GM21528 (cell line): Measurements from ENCODE around the gene S100A13.
"Not testable (repeated sequence)": the region's sequence is repeated elsewhere in the genome, so short reads cannot be mapped to it uniquely, and the experiment has no call there.

Experiments used
- ATAC-seq: cut with Tn5 transposase; IDR thresholded peaks from one replicate; pipeline ENCODE4 v1.9.1; 2021; ENCODE audit warnings: mild to moderate bottlenecking, moderate library complexity; ENCODE audit not compliant: unreplicated experiment, low FRiP score

S100A13 gene

GRCh38 chr1:153608742-153609584 lies 18.3 kb downstream of the S100A13 start:
- no peak for ATAC-seq

DNA sequence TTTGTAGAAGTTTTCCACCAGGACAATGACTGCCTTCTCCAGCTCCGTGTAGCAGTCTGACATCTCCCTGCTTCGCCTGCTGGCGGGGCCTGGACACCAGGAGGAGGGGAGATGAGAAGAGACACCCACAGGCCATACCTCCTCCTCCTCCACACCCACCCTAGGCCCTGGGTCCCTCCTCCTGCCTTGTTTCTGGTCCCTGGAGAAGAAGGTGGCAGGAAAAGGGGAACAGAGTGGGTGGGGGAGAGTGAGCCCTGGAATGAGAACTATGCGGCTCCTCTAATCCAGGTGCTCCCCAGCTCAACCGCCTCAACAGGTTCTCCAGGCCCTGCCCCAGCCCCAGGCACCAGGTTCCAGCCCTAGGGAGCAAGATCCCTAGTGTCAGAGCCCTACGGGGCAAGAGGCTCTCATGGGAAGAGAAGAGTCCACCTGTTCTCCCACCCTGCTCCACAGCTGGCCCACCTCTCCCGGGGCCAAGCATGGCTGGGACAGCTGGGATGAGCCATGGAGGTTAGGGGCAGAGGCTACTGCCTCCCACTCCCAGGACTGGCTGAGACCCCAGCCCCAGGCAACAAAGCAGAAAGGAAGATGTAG lies 19.1 kb downstream of the S100A13 start:
- ATAC-seq: no peak

DNA sequence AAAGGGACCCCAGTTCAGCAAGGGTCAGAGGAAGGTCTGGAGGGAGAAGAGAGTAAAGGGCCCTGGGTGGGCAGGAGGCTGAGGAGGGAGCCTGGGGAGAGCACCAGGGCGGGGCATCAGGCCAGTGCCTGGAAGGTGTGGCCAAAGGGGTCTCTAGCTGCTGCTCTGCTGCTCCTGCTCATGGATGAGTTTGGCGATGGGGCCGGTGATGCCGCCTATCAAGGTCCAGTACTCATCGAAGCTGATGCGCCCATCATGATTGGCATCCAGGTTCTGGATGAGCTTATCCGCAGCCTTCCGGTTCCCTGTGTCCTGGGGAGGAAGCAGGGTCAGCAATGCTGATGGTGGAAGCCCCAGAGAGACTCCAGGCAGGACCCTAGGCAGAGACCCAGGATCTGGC lies 19.9 kb downstream of the S100A13 start:
- ATAC-seq: no peak

DNA sequence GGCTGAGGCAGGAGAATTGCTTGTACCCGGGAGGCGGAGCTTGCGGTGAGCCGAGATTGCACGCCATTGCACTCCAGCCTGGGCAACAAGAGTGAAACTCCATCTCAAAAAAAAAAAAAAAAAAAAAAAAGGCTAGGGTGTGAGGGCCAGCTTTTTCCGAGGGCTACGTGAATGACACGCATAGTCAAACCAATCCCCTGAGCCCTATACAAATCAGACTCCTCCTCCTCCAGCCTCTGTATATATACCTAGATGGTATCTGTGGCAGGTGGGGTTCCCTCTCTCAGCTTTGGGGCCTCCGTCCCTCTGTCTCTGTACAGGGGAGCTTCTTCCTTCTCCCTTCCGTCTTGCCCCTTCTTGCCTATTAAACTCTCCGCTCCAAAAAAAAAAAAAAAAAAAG lies 21.1 kb downstream of the S100A13 start:
- ATAC-seq: no peak

DNA sequence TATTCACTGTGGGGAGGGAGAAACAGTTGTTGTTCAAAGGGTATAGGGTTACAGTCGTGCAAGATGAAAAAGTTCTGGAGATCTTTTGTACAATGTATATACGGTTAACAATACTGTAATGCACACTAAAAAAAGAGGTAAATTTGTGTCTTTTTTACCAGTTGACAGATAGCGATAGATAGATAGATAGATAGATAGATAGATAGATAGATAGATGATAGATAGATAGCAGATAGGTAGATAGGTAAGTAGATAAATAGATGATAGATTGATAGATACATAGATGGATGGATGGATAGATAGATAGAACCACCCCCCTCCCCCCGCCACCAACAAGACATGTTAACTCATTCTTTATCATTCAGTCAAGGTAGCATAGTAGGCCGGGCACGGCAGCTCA lies 24.6 kb downstream of the S100A13 start:
- no peak for ATAC-seq

DNA sequence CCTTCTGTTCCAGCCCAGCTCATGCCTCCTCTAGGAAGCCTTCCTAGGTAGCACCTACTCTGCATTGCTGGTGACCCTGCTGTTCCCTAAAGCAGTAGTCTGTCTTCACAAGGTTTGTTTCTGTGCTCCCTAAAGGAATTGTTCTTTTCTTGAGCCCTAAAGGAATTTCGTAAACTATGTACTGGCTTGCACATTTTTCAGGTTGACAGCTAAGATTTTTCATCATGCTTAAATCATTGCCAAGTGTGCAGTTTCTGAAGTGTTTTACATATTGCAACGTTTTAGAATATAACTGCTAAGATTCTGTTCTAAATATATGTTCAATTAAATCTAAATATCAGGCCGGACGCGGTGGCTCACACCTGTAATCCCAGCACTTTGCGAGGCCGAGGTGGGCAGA lies 27.5 kb downstream of the S100A13 start:
- ATAC-seq: no peak

DNA sequence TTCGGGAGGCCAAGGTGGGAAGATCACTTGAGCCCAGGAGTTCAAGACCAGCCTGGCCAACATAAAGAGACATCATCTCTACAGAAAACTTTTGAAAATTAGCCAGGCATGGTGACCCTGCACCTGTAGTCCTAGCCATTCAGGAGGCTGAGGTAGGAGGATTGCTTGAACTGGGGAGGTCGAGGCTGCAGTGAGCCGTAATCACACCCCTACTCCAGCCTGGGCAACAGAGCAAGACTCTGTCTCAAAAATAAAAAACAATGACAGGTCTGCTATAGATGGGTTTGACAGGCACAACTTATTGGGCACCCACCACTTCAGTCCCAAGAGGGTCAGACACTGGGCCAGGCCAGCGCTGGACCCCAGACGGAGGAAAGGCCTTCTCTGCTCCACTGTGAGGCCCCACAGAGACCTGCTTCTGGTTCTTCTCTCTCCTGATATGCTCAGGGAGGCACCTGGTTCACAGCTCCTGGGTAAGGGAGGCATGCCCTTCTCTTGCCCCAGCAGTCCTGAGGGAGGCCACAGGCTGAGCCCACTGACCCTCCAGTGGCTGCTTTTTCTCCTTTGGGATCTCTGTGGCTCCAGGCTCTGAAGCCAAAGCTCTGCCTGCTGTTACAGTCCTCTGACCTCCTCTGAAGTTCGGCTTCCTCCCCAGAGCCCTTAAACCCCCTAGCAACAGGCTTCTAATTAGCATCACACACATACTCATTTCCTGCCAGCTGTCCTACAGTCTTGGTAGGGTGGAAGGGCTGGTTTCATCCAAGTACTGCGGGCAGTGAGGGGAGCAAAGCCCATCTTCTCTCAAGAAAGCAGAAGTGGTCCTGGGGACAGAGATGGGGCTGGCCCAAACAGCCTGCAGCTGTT lies 28.8 kb downstream of the S100A13 start:
- ATAC-seq: peak; percentile 96

GRCh38 chr1:153597206-153597605 lies 30.1 kb downstream of the S100A13 start:
- no peak for ATAC-seq

- ATAC-seq: no peak
Observed at GRCh38 chr1:153592748-153593147, 34.6 kb downstream of the S100A13 start.

- no peak for ATAC-seq
Observed at GRCh38 chr1:153588482-153588881, 38.8 kb downstream of the S100A13 start.

DNA sequence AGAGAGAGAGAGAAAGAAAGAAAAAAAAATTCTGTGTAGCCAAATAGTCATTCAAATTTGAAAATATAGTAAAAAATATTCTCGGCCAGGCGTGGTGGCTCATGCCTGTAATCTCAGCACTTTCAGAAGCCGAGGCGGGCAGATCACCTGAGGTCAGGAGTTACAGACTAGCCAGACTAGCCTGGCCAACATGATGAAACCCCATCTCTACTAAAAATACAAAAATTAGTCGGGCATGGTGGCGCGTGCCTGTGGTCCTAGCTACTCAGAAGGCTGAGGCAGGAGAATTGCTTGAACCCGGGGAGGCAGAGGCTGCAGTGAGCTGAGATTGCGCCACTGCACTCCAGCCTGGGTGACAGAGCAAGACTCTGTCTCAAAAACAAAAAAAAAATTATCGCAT lies 39.3 kb downstream of the S100A13 start:
- not testable (repeated sequence) for ATAC-seq

DNA sequence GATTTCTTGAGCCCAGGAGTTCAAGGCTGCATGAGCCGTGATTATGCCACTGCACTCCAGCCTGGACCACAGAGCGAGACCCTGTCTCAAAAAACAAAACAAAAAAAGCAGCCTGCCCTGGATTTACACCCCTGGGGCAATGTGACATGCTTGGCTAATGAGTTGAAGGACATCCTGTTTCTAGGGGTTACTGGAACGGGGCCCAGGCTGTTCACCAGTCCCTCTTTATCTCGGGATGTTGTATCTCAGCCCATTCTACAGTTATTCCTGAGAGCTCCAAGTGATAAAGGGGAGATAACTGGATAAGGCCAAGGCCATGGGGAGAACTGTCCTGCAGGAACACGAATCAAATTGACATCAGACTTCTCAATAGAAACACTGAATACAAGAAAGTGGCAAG lies 40.0 kb downstream of the S100A13 start:
- no peak for ATAC-seq

GRCh38 chr1:153586347-153586746 lies 41.0 kb downstream of the S100A13 start:
- ATAC-seq: no peak

DNA sequence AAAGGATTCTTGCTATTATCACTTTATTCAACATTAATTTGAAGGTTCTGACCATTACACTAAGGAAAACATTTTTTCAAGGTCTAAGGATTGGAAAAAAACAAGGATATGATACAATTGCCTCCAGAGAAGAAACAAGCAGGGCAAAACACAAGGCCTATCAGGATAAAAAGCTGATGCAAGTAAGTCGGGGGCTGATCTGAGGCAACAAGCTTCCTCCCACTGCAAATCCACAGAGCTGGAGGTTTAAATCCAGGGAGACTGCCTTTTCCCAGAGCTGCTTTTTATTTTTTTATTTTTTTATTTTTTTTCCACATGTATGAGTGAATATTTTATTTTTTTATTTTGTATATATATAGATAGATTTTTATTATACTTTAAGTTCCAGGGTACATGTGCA lies 42.3 kb downstream of the S100A13 start:
- ATAC-seq: no peak

GRCh38 chr1:153583976-153584375 lies 43.3 kb downstream of the S100A13 start:
- ATAC-seq: no peak

- ATAC-seq: not testable (repeated sequence)
Observed at GRCh38 chr1:153583514-153583913, 43.8 kb downstream of the S100A13 start.

DNA sequence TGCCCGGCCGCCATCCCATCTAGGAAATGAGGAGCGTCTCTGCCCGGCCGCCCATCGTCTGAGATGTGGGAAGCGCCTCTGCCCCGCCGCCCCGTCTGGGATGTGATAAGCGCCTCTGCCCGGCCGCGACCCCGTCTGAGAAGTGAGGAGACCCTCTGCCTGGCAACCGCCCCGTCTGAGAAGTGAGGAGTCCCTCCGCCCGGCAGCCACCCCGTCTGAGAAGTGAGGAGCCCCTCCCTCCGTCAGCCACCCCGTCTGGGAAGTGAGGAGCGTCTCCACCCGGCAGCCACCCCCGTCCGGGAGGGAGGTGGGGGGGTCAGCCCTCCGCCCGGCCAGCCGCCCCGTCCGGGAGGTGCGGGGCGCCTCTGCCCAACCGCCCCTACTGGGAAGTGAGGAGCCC lies 44.5 kb downstream of the S100A13 start:
- ATAC-seq: not testable (repeated sequence)

DNA sequence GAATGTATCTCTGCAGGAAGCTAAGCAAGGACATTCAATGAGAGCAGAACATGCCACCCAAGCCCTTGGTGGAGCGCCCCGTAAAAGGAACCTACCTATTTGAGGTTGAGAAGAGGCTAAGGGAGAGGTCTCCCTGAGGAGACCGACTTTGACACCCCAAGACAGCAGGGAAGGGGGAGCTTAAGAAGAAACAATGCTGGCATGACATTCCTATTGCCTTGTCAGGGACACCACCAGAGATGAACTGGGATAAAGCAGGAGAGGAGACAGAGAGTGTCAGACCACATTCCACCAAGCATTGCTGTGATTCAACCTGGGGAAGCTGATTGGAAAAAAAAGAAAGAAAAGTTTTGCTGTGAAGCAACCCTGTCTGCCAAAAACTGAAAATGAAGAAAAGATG lies 48.4 kb downstream of the S100A13 start:
- ATAC-seq: no peak

DNA sequence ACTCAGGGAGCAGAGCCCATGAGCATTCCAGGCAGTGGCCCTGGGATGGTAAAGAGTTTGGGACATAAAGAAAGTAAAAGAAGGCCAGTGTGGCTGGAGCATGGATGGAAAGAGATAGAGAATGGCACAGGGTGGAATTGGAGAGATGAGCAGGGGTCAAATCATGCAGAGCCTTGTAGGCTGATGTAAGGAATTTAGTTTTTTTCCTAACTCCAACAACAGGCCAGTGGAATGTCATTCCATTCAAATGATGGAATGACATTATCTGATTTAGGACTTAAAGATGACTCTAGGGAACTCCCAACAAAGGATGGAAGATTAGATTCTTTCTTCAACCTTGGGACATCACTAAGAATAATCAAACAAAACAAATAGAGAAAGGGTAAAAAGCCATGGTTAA lies 48.8 kb downstream of the S100A13 start:
- no peak for ATAC-seq

DNA sequence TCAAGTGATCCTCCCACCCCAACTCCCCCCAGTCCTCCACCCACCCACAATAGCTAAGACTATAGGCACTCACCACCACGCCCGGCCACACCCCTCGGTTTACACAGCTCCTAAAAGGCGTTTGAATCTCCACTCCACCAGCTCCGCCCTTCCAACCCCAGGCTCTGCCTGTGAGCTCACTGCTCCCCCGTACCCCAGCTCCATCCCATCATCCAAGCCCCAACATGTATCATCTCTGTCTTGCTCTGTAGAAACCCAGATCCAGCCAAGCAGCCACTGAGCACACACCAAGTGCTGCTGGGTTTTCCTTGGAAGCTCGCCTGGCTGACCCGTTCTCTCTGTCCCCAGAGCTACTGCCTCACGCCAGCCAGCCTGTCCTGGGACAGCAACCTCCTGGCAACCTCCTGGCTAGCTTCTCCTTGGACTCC lies 49.7 kb downstream of the S100A13 start:
- ATAC-seq: no peak

DNA sequence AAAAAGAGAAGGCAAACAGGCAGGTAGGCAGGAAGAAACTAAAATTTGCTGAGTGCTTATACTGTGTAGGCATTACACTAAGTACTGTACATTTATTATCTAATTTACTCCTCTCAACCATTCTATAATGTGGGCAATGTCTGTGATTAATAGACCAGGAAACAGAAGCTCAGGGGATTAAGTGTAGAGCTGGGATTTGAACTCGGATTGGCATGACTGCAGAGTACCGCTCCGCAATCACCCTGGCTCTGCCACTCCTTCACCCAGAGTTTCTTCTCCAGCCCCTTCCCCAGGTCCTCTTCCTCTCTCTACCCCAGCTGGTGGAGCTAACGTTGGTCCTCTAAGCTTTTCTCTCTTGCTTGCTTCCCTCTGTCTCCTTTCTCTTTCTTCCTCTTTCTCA lies 50.2 kb downstream of the S100A13 start:
- ATAC-seq: no peak
